Measurements from ENCODE around the gene KBTBD8.

KBTBD8 gene

GRCh38 chr3:66997560-66998112 is 471 bp upstream of the KBTBD8 start:
- H3K27ac ChIP-seq, result no peak overlapping the region
- no peak for TF ChIP-seq ZFX (IDR thresholded peaks at IDR 0.05; ENCODE audit: borderline replicate concordance)
- TF ChIP-seq CTCF (IDR thresholded peaks at IDR 0.05), result no peak

GRCh38 chr3:66998904-66999235 is 763 bp downstream of the KBTBD8 start:
- TF ChIP-seq CTCF (IDR thresholded peaks at IDR 0.05), result no peak
- TF ChIP-seq ZFX (IDR thresholded peaks at IDR 0.05; ENCODE audit: borderline replicate concordance), result no peak
- H3K27ac ChIP-seq, result peak overlapping the region; percentile 47; the same call in 1 of the 2 replicates

- H3K27ac ChIP-seq, result no peak overlapping the region
- TF ChIP-seq CTCF (IDR thresholded peaks at IDR 0.05) (no peak), ZFX (IDR thresholded peaks at IDR 0.05; ENCODE audit: borderline replicate concordance) (no peak)
Measured at GRCh38 chr3:67000009-67000408, 1.9 kb downstream of the KBTBD8 start.

DNA sequence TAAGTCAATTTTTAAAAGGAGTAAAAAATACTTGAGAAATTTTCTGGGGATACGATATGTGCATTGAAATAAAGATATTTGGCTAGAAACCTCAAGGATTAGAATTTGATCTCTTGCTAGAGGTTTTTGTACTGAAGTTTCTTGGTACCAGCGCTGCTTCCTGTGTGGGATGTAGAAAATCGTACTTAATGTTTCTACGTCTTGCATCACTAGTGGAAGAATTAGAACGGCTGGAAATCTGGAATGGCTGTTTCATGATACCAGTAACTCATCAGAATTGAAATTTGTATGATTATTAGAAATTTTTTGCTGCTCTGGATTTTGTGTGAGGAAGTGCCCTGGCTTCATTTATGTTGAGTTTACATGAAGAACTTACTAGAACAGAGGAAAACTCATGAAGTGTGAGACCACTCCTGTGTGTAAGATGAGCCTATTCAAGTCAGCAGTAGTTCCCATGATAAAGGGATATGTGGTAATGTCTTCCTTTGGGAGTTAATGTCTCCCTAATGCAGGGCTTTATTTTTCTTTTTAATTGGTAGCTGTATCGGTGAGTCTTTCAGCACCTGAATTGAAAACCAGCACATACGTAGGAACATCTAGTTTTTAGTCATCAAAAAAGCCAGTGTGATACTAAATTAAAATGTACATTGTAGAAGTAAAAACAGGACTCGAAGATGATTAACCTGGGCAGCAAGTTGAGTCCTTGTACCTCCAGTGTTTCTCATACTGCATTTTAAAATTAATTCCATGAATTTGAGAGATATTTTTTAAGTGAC is 3.2 kb downstream of the KBTBD8 start:
- no peak overlapping the region for H3K27ac ChIP-seq
- TF ChIP-seq CTCF (IDR thresholded peaks at IDR 0.05), result no peak
- TF ChIP-seq ZFX (IDR thresholded peaks at IDR 0.05; ENCODE audit: borderline replicate concordance), result no peak

DNA sequence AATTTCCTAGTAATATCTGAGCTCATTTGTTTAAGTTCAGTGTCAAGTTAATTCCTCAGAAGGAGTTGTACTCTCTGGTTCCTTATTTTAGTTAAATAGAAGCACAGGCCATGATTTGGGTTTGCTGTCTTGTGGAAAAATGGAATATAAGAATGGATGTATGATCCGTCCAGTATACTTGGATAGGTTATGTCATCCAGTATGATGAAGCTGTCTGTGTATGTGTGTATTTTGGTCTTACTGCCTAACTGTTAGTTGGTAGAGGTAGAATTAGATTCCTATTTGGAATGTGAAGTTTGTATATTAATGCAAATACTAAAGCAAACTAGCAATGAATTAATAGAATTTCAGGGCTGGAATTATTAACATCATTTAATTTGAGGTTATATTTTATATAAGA is 7.9 kb downstream of the KBTBD8 start:
- TF ChIP-seq CTCF (IDR thresholded peaks at IDR 0.05) (no peak), ZFX (IDR thresholded peaks at IDR 0.05; ENCODE audit: borderline replicate concordance) (no peak)
- H3K27ac ChIP-seq, result no peak overlapping the region

DNA sequence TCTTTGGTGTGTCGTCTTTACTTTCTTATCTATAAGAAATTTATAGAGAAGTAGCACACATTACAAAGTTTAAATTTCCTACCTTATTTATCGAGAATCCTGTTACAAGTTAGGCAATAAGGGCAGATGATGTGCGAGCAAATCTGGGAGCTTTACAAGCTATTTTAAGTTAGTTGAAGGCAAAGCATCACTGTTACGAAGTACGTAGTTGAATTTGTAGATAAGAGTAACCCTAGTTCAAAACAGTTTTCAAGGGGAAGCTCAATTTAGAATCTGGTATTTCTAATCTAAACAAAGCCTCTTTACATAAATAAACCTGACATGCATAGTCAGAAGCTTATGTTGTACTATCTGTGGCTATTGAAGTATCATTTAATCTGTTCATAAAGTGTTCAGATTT is 8.4 kb downstream of the KBTBD8 start:
- H3K27ac ChIP-seq, result no peak overlapping the region
- no peak for TF ChIP-seq CTCF (IDR thresholded peaks at IDR 0.05)

- no peak overlapping the region for H3K27ac ChIP-seq
- TF ChIP-seq CTCF (IDR thresholded peaks at IDR 0.05) (no peak), ZFX (IDR thresholded peaks at IDR 0.05; ENCODE audit: borderline replicate concordance) (no peak)
Measured at GRCh38 chr3:67008388-67008787, 10.3 kb downstream of the KBTBD8 start.

All from 22Rv1 (cell line).